Uterus (tissue), 2 donors: ENCODE measurements around the gene QSOX2.

ENCODE experiments used
- POLR2A ChIP-seq, 2 donors: fragments of 450-650 bp; IDR thresholded peaks; one replicate each; pipeline ENCODE4 v1.6.1; 2016; ENCODE audit warnings: antibody characterized with exemption in 2 of 2, mild to moderate bottlenecking in 1 of 2, moderate library complexity in 1 of 2
- TF ChIP-seq, protein P1 (sequence below), 4 experiments: fragments of 200-600 bp in 2 of 4; fragments of 450-650 bp in 2 of 4; sonication (generic) in 2 of 4; IDR thresholded peaks; one replicate each; pipeline ENCODE4 v1.5.1; 2016 to 2019; ENCODE audit warnings: antibody characterized with exemption in 4 of 4, mild to moderate bottlenecking in 2 of 4, moderate library complexity in 1 of 4

DNA sequence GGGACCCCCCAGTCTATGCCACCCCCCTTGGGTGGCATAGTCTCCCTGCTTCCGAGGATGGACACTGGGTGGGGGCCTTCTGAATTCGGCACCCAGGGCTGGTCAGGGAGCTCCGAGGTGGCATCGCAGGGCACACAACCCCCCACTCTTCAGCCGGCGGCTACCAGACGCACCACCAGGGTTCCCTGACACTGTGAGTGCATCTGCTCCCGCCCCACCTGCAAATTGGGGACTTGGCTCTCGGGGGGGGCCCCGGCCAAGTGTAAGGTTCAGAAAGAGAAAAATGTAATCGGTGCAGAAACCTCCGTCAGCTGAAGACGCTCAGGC lies 12.7 kb upstream of the QSOX2 start:
- TF ChIP-seq, protein P1, sequence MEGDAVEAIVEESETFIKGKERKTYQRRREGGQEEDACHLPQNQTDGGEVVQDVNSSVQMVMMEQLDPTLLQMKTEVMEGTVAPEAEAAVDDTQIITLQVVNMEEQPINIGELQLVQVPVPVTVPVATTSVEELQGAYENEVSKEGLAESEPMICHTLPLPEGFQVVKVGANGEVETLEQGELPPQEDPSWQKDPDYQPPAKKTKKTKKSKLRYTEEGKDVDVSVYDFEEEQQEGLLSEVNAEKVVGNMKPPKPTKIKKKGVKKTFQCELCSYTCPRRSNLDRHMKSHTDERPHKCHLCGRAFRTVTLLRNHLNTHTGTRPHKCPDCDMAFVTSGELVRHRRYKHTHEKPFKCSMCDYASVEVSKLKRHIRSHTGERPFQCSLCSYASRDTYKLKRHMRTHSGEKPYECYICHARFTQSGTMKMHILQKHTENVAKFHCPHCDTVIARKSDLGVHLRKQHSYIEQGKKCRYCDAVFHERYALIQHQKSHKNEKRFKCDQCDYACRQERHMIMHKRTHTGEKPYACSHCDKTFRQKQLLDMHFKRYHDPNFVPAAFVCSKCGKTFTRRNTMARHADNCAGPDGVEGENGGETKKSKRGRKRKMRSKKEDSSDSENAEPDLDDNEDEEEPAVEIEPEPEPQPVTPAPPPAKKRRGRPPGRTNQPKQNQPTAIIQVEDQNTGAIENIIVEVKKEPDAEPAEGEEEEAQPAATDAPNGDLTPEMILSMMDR (IDR thresholded peaks at IDR 0.05), result no peak
- TF ChIP-seq POLR2A (IDR thresholded peaks at IDR 0.05), result no peak
